SW 1271 (cell line): ENCODE data around the gene RBM5.
"Not testable (repeated sequence)": the region's sequence is repeated elsewhere in the genome, so short reads cannot be mapped to it uniquely, and the experiment has no call there.

Experiments used
- DNase-seq, 2 experiments: peaks; one replicate each; lab custom pipeline; 2025; lab: John Stamatoyannopoulos, UW

Gene RBM5

DNA sequence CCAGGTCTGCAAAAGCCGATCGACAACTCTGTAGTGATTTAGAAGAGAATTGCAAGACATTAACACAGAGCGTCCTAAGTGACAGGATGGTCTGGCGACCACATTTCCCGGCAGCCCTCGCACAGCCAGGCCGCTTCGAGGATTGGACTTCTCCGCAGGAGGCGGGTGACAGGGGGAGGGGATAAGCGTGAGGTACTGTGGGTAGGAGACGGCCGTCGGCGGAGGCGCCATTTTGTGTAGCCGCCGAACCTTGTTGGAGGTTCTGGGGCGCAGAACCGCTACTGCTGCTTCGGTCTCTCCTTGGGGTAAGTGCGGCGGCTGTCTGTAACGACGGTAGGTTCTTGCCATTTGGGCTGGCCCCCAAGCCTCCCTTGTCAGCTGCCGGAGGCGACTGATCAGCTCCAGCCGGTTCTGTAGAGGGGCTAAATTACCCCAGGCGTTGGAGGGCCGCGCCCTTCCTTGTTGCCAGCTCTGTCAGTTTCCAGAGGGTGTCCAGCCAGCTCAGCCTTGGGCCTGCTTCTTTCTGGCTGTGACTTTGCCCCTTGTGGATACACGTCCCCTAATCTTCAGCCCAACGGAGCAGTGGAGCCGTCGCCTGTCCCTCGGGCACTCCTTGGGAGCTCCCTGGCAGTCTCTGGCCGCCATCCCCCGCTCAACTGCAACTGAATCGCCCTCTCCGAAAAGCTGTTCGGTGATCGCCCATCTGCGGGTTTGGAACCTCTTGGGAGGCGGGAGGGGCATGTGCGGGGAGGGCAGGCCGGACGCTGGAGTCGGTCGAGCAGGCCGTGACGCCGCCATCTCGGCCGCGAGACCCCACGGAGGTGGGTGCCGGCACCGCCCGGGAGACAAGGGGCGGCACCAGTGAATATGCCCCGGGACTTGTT, at the start of gene RBM5:
Gene RBM5 (plus strand): TSS at position 195 of the 884 bp plus-strand sequence. CDS start 1,516 bp downstream, outside the sequence.
- peak; percentile 63 to 81 for DNase-seq

DNA sequence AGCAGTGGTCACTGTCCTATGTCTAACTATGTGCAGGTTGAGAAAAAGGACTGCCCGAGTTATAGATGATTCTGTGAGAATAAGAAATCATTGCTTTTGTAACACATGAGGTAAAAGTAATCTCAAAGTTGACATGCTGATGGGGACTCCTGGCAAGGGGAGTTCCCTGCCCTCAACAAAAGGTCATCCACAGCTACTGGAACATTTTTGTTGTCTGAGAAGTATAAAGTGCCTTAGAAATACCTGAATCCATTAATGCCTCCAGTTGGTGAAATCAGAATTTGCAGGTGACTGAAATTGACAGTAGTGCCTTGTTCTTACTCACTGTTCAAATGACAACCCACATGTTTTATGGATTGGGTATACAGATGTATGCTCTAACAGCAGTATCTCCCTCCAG, 43.7 kb upstream of the RBM5 start:
- DNase-seq, result no peak

DNA sequence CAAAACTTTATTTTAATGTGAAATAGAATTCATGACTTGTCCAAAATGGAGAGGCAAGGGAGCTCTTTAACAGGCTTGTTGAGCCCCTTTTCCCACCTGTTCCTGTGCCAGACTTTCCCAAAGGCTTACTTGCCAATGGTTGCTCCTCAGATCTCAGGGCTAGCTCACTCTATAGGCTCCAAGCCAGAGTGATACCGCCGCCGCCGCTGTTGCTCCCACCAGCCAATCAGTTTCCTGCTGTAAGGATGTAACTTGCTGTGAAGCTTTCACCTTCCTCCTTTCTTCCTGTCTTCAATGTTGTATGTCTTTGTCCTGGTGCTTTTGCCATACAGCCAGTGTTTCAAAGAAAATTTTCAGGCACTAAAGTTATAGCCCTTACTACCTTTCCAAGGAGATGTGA, 41.3 kb upstream of the RBM5 start:
- DNase-seq, result no peak

DNA sequence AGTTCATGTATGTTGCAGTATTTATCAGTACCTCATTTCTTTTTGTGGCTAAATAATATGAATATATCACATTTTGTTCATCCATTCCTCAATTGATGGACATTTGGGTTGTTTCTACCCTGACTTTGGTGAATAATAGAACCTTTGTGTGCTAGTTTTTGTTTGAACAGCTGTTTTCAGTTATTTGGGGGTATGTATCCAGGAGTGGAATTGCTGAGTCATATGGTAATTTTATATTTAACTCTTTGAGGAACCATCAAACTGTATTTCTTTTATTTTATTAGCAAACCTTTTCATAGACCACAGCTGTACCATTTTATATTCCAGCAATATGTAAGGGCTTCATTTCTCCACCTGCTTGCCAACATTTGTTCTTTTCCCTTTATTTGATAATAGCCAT, 38.4 kb upstream of the RBM5 start:
- DNase-seq, result no peak

DNA sequence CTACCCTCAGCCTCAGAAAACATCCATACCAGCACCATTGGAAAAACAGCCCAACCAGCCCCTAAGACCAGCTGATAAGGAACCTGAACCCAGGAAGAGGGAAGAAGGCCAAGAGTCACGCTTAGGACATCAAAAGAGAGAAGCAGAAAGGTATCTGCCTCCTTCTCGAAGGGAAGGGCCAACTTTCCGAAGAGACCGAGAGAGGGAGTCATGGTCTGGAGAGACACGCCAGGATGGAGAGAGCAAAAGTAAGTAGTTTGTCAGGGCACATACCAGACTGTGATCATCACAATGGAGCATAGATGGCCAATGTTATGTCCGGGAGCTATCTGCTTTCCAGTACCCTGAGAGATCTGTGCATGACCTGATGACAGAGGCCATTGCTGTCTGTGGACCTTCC, 31.0 kb upstream of the RBM5 start:
- no peak for DNase-seq

DNA sequence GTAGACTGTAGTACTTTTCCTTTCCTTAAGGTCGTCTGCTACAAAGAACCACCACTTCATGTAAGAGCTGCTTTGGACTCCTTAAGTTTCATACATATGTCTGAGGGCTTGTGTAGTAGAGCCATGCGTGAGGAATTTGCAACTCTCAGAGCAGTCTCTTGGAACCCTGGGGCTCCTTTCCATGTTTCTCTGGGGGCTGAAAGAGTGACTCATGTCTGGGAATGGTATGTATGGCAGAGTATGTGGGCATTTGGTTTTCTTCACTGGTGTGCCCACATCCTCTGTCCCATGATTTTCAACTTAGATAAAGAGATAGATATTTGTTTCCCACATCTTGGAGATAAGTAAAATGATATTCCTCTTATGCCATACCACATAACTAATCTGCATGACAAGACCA, 20.6 kb upstream of the RBM5 start:
- DNase-seq, result no peak

DNA sequence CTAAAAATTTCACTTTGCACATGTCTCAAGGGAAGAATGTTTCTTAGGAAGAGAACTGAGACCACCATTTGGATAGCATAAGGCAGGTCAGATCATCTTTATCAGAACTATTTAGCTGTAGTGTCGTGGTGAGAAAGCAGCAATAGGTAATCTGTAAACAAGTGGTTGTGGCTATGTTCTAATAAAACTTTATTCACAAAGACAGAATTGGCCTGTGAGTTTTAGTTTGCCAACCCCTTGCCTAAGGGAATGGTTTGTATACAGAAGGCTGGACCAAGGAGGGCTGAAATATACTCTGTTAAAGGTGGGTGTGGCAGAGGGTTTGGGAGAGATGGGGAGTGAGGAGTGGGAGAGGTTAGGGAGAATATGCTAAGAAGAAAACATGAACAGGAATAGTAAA, 10.6 kb upstream of the RBM5 start:
- DNase-seq, result no peak

DNA sequence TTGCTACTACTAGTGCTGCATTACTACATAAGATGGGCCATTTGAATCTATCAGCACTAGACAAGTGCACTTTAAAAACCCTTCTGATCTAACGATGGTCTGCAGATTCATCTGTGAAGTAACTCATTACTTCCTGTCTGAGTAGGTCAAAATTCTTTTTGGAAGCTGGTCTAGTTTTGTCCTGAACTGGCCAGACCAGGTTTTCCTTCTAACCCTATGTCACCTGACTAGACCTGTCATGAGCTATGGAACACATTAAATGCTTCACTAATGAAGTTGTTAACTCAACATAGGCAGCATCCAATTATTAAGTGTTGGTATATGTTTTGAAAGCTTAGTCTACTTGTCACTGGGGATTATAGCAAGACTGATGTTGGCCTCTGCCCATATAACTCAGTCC, 10.1 kb upstream of the RBM5 start:
- DNase-seq, result no peak

DNA sequence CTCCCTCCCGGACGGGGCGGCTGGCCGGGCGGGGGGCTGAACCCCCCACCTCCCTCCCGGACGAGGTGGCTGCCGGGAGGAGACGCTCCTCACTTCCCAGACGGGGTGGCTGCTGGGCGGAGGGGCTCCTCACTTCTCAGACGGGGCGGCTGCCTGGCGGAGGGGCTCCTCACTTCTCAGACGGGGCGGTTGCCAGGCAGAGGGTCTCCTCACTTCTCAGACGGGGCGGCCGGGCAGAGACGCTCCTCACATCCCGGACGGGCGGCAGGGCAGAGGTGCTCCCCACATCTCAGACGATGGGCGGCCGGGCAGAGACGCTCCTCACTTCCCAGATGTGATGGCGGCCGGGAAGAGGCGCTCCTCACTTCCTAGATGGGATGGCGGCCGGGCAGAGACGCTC, 3.8 kb upstream of the RBM5 start:
- not testable (repeated sequence) for DNase-seq

DNA sequence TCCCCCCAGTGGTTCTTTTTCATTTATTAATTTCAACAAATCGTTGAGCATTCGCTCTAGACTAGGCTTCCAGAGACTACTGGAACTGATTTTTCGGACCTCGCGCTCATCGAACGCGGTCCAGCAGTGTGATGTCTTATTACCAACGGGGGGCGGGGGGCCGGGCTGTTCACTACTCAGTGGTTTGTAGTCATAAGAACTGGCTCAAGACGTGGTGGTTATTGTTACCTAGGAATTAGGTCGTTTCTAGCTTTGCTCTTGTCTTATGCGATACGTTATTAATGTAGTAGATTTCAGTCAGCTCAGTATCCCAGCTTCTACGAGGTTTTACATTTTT, 858 bp downstream of the RBM5 start:
- DNase-seq, result no peak

DNA sequence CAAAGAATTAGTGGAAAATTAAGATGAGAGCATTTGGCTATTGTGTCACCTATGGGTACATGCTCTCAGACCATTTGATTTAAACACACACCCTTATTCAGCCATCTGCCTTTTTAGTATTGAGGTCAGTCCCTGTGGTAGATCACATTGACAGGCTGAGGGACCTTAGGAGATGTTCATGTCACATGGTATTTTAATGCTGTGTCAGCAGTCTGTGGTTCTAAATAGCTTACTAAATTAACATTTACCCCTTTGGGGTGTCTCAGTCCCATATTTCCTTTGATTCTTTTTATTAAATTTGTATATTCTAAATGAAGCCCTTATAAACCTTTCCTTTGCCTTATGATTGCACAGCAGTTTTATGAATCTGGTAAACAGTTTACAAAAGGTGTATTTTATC, 2.3 kb downstream of the RBM5 start:
- no peak for DNase-seq

DNA sequence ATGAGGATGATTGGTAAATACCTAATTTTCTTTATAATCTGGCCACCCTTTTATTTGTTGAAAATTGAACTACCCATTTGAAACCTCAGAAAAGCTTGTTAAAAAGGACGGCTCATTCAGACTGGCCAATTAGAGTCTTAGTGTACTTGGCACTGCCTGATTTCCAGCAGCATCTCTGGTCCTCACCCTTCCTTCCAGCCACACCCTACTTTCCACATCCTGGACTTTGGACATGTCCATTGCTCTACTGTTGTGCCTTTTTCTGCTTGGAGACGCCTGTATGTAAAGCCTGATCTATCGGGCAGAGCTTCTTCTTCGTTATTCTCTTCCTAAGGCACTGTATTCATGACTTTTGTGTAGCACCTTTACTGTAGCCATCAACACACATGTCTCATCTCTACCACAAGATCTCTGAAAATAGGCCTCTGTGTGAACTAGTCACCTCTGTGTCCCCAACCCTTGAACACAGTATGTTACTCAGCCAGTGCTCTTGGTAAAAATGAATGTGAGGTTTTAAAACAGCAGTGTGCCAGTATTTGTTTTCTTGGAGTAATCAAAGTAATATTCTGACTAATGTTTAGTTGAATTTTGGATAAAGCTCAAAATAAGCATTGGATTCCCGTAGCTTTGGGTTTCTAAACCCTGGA, 6.8 kb downstream of the RBM5 start:
- DNase-seq, result no peak

DNA sequence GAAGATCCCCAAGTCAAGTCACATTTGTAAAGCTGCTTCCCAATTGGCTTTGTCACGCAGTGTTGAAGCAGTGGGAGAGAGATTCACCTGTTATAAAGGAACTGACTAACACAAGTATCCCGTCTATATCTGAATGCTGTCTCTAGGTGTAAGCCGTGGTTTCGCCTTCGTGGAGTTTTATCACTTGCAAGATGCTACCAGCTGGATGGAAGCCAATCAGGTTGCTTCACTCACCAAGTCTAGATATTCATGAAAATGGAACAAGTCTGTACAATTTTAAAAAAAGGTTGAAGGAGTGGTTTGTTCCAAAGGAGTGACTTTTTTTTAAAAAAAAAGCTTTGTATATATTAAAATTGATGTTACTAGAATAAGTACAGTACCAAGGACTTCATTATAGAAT, 11.7 kb downstream of the RBM5 start:
- DNase-seq, result no peak

DNA sequence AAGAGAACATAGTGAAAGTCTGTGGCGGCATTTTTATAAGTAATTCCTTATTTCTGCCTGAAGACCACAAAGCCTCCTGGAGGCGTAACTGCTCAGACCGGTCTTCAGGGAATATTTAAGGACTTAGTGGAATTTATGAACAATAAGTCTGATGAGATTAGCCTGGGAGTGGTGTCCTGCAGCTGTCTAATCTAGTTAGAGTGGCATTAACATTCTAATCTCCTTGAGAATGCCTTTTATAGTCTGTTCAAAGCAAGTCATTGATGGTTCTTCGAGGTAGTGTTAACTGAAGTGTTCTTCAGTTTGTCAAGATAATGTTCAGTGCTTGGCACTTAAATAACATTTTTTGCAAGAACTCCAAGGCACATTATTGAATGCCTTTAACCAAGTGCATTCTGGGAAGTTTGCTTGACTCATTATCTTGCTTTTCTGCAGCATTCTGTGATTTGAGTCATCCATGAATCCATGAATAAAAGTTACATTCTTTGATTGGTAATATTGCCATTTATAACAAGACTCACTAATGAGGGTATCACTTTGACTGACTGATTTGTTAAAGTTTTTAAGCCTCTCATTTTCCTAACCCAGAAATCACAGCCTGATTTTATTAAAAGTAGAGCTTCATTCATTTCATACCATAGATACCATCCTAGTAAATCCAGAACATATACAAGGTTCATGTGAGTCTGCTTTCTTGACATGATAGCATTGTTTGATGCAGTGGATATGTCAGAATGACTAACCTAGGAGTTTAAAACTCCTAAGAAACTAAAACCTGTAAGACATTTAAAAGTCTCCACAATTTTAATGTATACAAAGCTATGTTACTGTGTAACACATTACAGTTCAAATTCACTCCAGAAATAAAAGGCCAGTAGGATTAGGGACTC, 12.5 kb downstream of the RBM5 start:
- DNase-seq, result no peak

DNA sequence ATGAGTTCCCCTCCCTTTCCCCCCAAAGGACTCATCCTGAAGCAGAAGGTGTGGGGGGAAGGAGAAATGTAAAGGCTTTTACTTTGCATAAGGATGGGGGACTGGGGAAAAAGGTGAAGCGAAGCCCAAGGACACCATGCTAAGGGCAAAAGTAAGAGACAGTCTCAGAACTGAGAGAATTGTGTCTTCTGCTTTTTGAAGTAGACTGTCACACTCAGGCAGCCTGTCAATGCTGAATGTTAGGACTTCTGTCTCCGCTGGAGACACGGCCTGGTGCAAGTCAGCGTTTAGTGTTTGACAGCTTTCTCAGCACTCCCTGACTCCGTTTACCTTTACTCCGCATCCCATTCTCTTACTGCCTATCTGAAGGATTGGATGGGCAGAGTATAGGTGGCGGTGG, 13.8 kb downstream of the RBM5 start:
- DNase-seq, result no peak

DNA sequence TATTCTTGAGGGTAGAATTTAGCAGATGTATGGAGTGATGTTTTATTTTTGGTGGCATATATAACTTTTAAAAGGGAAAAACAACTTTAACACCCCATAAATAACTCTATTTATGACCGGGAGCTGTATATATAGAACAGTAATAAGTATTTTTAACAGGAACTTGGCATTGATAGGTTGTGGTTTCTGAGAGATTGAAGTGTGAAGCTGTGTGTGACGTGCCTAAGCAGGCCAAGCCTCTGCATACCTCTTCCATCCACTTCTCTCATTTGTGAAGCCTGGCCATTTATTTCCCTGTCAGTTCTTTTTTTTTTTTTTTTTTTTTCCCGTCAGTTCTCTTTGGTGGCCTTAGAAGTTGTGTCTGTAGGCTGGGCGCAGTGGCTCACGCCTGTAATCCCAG, 23.0 kb downstream of the RBM5 start:
- DNase-seq, result no peak

DNA sequence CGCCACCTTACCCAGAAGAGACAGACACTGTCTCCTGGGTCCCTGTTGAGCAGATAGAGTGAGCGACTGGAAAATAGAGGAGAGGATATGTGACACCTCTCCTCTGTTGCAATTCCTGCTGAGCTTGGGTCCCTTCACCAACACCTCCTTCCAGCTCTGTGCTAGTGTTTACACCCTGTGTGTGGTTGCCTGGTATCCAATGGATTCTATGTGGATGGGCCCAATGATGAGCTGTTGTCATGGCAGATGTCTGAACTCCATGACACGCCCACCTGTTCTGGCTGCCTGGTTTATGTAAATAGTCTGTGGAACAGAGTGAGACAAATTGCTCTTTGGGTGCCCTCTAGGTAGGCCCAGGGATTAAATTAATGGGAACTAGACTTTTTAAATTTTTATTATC, 23.7 kb downstream of the RBM5 start:
- no peak for DNase-seq

DNA sequence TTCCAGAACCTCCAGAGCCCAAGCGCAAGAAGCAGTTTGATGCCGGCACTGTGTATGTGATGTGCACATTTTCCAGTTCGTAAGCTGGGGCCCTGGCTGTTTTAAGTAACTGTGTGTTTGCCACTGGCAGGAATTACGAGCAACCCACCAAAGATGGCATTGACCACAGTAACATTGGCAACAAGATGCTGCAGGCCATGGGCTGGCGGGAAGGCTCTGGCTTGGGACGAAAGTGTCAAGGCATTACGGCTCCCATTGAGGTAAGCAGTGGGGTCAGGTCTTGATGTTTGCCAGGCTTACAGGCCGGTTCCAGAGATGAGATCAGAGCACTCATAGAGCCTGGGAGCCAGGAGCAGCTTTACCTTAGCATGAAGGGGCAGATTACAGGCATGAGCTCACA, 28.4 kb downstream of the RBM5 start:
- DNase-seq, result no peak

DNA sequence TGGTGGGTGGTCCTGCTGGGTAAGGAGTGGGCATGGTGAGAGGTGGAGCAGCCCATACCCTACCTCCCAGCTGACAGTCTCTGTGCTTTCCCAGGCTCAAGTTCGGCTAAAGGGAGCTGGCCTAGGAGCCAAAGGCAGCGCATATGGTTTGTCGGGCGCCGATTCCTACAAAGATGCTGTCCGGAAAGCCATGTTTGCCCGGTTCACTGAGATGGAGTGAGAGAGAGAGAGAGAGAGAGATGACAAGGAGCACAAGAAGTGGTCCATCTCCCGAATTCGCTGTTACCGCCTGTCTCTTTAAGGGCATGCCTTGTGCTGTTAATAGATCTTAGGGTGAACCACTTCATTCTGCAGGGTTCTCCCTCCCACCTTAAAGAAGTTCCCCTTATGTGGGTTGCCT, 29.5 kb downstream of the RBM5 start:
- DNase-seq, result no peak

DNA sequence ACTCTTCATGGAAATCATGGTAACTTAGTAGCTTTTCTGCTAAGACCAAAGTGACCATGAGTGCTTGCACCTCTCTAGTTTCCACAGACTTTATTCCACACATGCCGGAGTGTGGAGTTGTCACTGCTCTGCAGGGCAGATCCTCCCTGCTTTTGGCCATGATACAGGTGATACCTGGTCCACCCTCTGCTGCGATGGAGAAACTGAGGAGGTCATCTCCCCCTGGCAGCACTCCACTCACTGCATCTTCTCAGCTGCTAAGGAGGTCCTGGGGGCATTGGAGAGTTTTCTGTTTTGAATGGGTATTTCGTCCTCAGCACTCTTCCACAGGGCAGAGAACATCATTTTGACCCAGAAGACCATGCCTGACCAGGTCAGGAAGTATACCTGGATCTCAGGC, 31.1 kb downstream of the RBM5 start:
- DNase-seq, result no peak

DNA sequence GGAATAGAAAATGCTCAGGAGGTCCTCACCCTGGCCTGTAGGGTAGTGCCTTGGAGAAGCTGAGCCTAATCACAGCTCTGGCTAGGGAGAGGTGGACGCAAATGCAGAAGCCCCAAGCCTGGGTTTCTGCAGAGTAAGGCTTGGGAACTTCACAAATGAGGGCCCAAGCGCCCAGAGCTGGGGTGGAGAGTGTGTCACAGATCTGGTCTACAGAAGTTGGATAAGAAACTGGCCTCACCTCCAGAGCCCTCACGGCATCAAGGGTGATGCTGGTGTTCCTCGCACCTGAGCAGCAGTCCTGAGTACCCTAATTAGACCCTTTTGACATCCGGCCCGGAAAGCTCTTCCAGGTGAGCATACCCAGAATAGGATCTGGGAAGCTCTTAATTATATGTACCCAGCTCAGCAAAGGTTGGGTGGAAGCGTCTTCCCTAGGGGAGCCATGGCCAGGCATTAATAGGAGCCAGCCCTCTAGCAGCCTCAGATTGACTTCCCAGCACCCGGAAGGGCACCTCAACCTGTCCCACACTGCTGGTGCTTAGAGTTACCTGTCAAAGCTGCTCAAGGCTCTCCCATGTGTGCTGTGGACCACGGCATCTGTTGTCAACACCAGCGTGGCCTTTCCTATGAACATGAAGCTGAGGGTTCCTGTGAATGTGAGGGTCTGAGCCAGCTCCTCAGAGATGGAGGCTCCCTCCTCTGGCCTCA, 31.8 kb downstream of the RBM5 start:
- no peak for DNase-seq
